Measurements from ENCODE around the gene CFHR2.
"Not testable (repeated sequence)": the region's sequence is repeated elsewhere in the genome, so short reads cannot be mapped to it uniquely, and the experiment has no call there.

Gene CFHR2

GRCh38 chr1:196926839-196927238 lies 16.7 kb upstream of the CFHR2 start:
- H3K4me2 ChIP-seq (ENCODE audit: low read length); H3K18ac ChIP-seq (ENCODE audit: low read length); H3K23ac ChIP-seq (ENCODE audit: low read length); H4K5ac ChIP-seq (ENCODE audit: low read length); H3K4ac ChIP-seq (ENCODE audit: low read depth, low read length); H2BK15ac ChIP-seq (replicated peaks; ENCODE audit: low read depth); H3K27me3 ChIP-seq (ENCODE audit: insufficient read depth, low read length, poor library complexity); H3K36me3 ChIP-seq (ENCODE audit: control insufficient read depth, insufficient read depth, low read length); H2BK120ac ChIP-seq (ENCODE audit: low read depth, low read length); H3K79me2 ChIP-seq (ENCODE audit: control insufficient read depth, insufficient read depth, low read length); DNase-seq; H3K79me1 ChIP-seq (ENCODE audit: low read length); H2BK5ac ChIP-seq (ENCODE audit: low read length); H3K27ac ChIP-seq (ENCODE audit: low read depth, low read length); H3K9ac ChIP-seq (ENCODE audit: low read length); H3K4me3 ChIP-seq (ENCODE audit: low read length); H4K8ac ChIP-seq (ENCODE audit: low read depth, low read length); H3K4me1 ChIP-seq (ENCODE audit: control insufficient read depth, low read depth, low read length); H2AK5ac ChIP-seq (ENCODE audit: low read length); H3K56ac ChIP-seq (ENCODE audit: low read length): not testable (repeated sequence)
- no CpG with 5 or more reads among the region's 1 CpG for WGBS (ENCODE audit: extremely low coverage, insufficient coverage, low lambda C conversion rate)

GRCh38 chr1:196932853-196933252 lies 10.7 kb upstream of the CFHR2 start:
- H2BK120ac ChIP-seq (ENCODE audit: low read depth, low read length); H3K27ac ChIP-seq (ENCODE audit: low read depth, low read length); H3K79me1 ChIP-seq (ENCODE audit: low read length); H3K9ac ChIP-seq (ENCODE audit: low read length); H3K4ac ChIP-seq (ENCODE audit: low read depth, low read length); DNase-seq; H3K4me2 ChIP-seq (ENCODE audit: low read length); H4K5ac ChIP-seq (ENCODE audit: low read length); H3K18ac ChIP-seq (ENCODE audit: low read length); H2BK5ac ChIP-seq (ENCODE audit: low read length); H2AK5ac ChIP-seq (ENCODE audit: low read length); H3K23ac ChIP-seq (ENCODE audit: low read length); H4K8ac ChIP-seq (ENCODE audit: low read depth, low read length); H3K79me2 ChIP-seq (ENCODE audit: control insufficient read depth, insufficient read depth, low read length); H2BK15ac ChIP-seq (replicated peaks; ENCODE audit: low read depth); H3K36me3 ChIP-seq (ENCODE audit: control insufficient read depth, insufficient read depth, low read length); H3K27me3 ChIP-seq (ENCODE audit: insufficient read depth, low read length, poor library complexity); H3K56ac ChIP-seq (ENCODE audit: low read length); H3K4me1 ChIP-seq (ENCODE audit: control insufficient read depth, low read depth, low read length); H3K4me3 ChIP-seq (ENCODE audit: low read length): not testable (repeated sequence)
- WGBS (ENCODE audit: extremely low coverage, insufficient coverage, low lambda C conversion rate) = no CpG with 5 or more reads among the region's 2 CpGs

GRCh38 chr1:196933531-196934189 lies 9.9 kb upstream of the CFHR2 start:
- no CpG with 5 or more reads among the region's 32 CpGs for WGBS (ENCODE audit: extremely low coverage, insufficient coverage, low lambda C conversion rate)
- no peak overlapping the region for H3K4me2 ChIP-seq (ENCODE audit: low read length)
- H3K56ac ChIP-seq (ENCODE audit: low read length) = no peak overlapping the region
- no peaks in the 10 kb centered on the region for H3K4me1 ChIP-seq (ENCODE audit: control insufficient read depth, low read depth, low read length)
- H4K5ac ChIP-seq (ENCODE audit: low read length) = no peak overlapping the region
- no peak overlapping the region for H3K27ac ChIP-seq (ENCODE audit: low read depth, low read length)
- no peak overlapping the region for H2BK15ac ChIP-seq (replicated peaks; ENCODE audit: low read depth)
- no peak overlapping the region for H2BK120ac ChIP-seq (ENCODE audit: low read depth, low read length)
- no peak overlapping the region for H2AK5ac ChIP-seq (ENCODE audit: low read length)
- no peak overlapping the region for H2BK5ac ChIP-seq (ENCODE audit: low read length)
- no peaks in the 10 kb centered on the region for H3K27me3 ChIP-seq (ENCODE audit: insufficient read depth, low read length, poor library complexity)
- no peak overlapping the region for H3K9ac ChIP-seq (ENCODE audit: low read length)
- H4K8ac ChIP-seq (ENCODE audit: low read depth, low read length) = no peak overlapping the region
- H3K23ac ChIP-seq (ENCODE audit: low read length) = no peak overlapping the region
- H3K79me2 ChIP-seq (ENCODE audit: control insufficient read depth, insufficient read depth, low read length) = no peaks in the 10 kb centered on the region
- no peak overlapping the region for H3K4ac ChIP-seq (ENCODE audit: low read depth, low read length)
- H3K4me3 ChIP-seq (ENCODE audit: low read length) = no peak overlapping the region
- no peak for DNase-seq
- no peaks in the 10 kb centered on the region for H3K36me3 ChIP-seq (ENCODE audit: control insufficient read depth, insufficient read depth, low read length)
- no peaks in the 10 kb centered on the region for H3K79me1 ChIP-seq (ENCODE audit: low read length)
- no peak overlapping the region for H3K18ac ChIP-seq (ENCODE audit: low read length)

GRCh38 chr1:196941474-196941873 lies 2.1 kb upstream of the CFHR2 start:
- H3K79me1 ChIP-seq (ENCODE audit: low read length); H3K56ac ChIP-seq (ENCODE audit: low read length); H3K18ac ChIP-seq (ENCODE audit: low read length); H3K27me3 ChIP-seq (ENCODE audit: insufficient read depth, low read length, poor library complexity); H3K4me3 ChIP-seq (ENCODE audit: low read length); H3K4me1 ChIP-seq (ENCODE audit: control insufficient read depth, low read depth, low read length); H4K8ac ChIP-seq (ENCODE audit: low read depth, low read length); H4K5ac ChIP-seq (ENCODE audit: low read length); H2BK15ac ChIP-seq (replicated peaks; ENCODE audit: low read depth); H3K4me2 ChIP-seq (ENCODE audit: low read length); H3K36me3 ChIP-seq (ENCODE audit: control insufficient read depth, insufficient read depth, low read length); H3K23ac ChIP-seq (ENCODE audit: low read length); H3K9ac ChIP-seq (ENCODE audit: low read length); H2BK120ac ChIP-seq (ENCODE audit: low read depth, low read length); H3K27ac ChIP-seq (ENCODE audit: low read depth, low read length); H3K4ac ChIP-seq (ENCODE audit: low read depth, low read length); H2AK5ac ChIP-seq (ENCODE audit: low read length); H3K79me2 ChIP-seq (ENCODE audit: control insufficient read depth, insufficient read depth, low read length); H2BK5ac ChIP-seq (ENCODE audit: low read length): not testable (repeated sequence)
- peak; percentile 7 for DNase-seq
- no CpG with 5 or more reads among the region's 6 CpGs for WGBS (ENCODE audit: extremely low coverage, insufficient coverage, low lambda C conversion rate)

- Histone ChIP-seq H3K27ac (ENCODE audit: low read depth, low read length) (no peak overlapping the region), H3K23ac (ENCODE audit: low read length) (no peak overlapping the region), H3K79me2 (ENCODE audit: control insufficient read depth, insufficient read depth, low read length) (no peaks in the 10 kb centered on the region), H3K79me1 (ENCODE audit: low read length) (no peaks in the 10 kb centered on the region), H3K36me3 (ENCODE audit: control insufficient read depth, insufficient read depth, low read length) (no peaks in the 10 kb centered on the region), H2AK5ac (ENCODE audit: low read length) (no peak overlapping the region), H3K4me1 (ENCODE audit: control insufficient read depth, low read depth, low read length) (no peaks in the 10 kb centered on the region), H2BK120ac (ENCODE audit: low read depth, low read length) (no peak overlapping the region), H3K4ac (ENCODE audit: low read depth, low read length) (no peak overlapping the region), H2BK15ac (replicated peaks; ENCODE audit: low read depth) (no peak overlapping the region), H3K4me2 (ENCODE audit: low read length) (no peak overlapping the region), H3K18ac (ENCODE audit: low read length) (no peak overlapping the region), H4K5ac (ENCODE audit: low read length) (no peak overlapping the region), H4K8ac (ENCODE audit: low read depth, low read length) (no peak overlapping the region), H2BK5ac (ENCODE audit: low read length) (no peak overlapping the region), H3K4me3 (ENCODE audit: low read length) (no peak overlapping the region), H3K27me3 (ENCODE audit: insufficient read depth, low read length, poor library complexity) (no peaks in the 10 kb centered on the region), H3K56ac (ENCODE audit: low read length) (no peak overlapping the region), H3K9ac (ENCODE audit: low read length) (no peak overlapping the region)
- no CpG with 5 or more reads among the region's 2 CpGs for WGBS (ENCODE audit: extremely low coverage, insufficient coverage, low lambda C conversion rate)
- no peak for DNase-seq
Observed at GRCh38 chr1:196951711-196952394, 8.3 kb downstream of the CFHR2 start.

GRCh38 chr1:196954778-196955177 lies 11.2 kb downstream of the CFHR2 start:
- Histone ChIP-seq H3K4me3 (ENCODE audit: low read length) (no peak overlapping the region), H3K9ac (ENCODE audit: low read length) (no peak overlapping the region), H3K18ac (ENCODE audit: low read length) (no peak overlapping the region), H3K79me1 (ENCODE audit: low read length) (no peaks in the 10 kb centered on the region), H3K79me2 (ENCODE audit: control insufficient read depth, insufficient read depth, low read length) (no peaks in the 10 kb centered on the region), H2AK5ac (ENCODE audit: low read length) (no peak overlapping the region), H3K27ac (ENCODE audit: low read depth, low read length) (no peak overlapping the region), H3K56ac (ENCODE audit: low read length) (no peak overlapping the region), H2BK15ac (replicated peaks; ENCODE audit: low read depth) (no peak overlapping the region), H3K27me3 (ENCODE audit: insufficient read depth, low read length, poor library complexity) (no peaks in the 10 kb centered on the region), H4K8ac (ENCODE audit: low read depth, low read length) (no peak overlapping the region), H3K4ac (ENCODE audit: low read depth, low read length) (no peak overlapping the region), H3K4me1 (ENCODE audit: control insufficient read depth, low read depth, low read length) (no peaks in the 10 kb centered on the region), H3K23ac (ENCODE audit: low read length) (no peak overlapping the region), H2BK5ac (ENCODE audit: low read length) (no peak overlapping the region), H3K36me3 (ENCODE audit: control insufficient read depth, insufficient read depth, low read length) (no peaks in the 10 kb centered on the region), H2BK120ac (ENCODE audit: low read depth, low read length) (no peak overlapping the region), H4K5ac (ENCODE audit: low read length) (no peak overlapping the region), H3K4me2 (ENCODE audit: low read length) (no peak overlapping the region)
- DNase-seq = no peak
- no CpG with 5 or more reads among the region's 2 CpGs for WGBS (ENCODE audit: extremely low coverage, insufficient coverage, low lambda C conversion rate)

Data from mesendoderm (in vitro differentiated cells).